Measurements from ENCODE around the gene CD96. TPM values are rescaled to one million over a fixed set of nuclear protein-coding genes. Genes with fewer than 3 reads are reported as not detected.

Gene CD96
- total RNA-seq, 2 donors from 2014 or later = 0.33 to 2.6 TPM

GRCh38 chr3:111605493-111605892, 63.5 kb downstream of the CD96 start:
- ATAC-seq (no peak), DNase-seq (no peak)
- TF ChIP-seq CTCF (IDR thresholded peaks at IDR 0.05) (no peak), POLR2A (IDR thresholded peaks at IDR 0.05) (no peak)
- H3K4me3 ChIP-seq = no peak overlapping the region
- no peaks in the 10 kb centered on the region for H3K9me3 ChIP-seq
- intact Hi-C loops (cut with DNase I) = no loop called here
- H3K4me1 ChIP-seq = peaks cover 8% of the 10 kb centered on the region
- H3K27me3 ChIP-seq = no peaks in the 10 kb centered on the region
- H3K27ac ChIP-seq = no peak overlapping the region
- WGBS, 2 donors = 77 to 78% methylated on average over 2 of the region's 2 CpGs
- no peaks in the 10 kb centered on the region for H3K36me3 ChIP-seq (replicated peaks in 1 of 2; ENCODE audit: insufficient read depth in 1 of 2, low read depth in 2 of 2)

GRCh38 chr3:111607240-111607920, 65.4 kb downstream of the CD96 start:
- Histone ChIP-seq H3K4me3 (no peak overlapping the region), H3K36me3 (replicated peaks in 1 of 2; ENCODE audit: insufficient read depth in 1 of 2, low read depth in 2 of 2) (no peaks in the 10 kb centered on the region), H3K9me3 (no peaks in the 10 kb centered on the region), H3K4me1 (peaks cover 8% of the 10 kb centered on the region), H3K27ac (no peak overlapping the region), H3K27me3 (no peaks in the 10 kb centered on the region)
- intact Hi-C loops (cut with DNase I) = no loop called here
- TF ChIP-seq CTCF (IDR thresholded peaks at IDR 0.05) (no peak), POLR2A (IDR thresholded peaks at IDR 0.05) (no peak)
- DNase-seq = no peak
- 78 to 89% methylated on average over 3 of the region's 3 CpGs for WGBS, 2 donors
- no peak for ATAC-seq

GRCh38 chr3:111608383-111608782, 66.4 kb downstream of the CD96 start:
- no peak for TF ChIP-seq POLR2A (IDR thresholded peaks at IDR 0.05)
- no peak for TF ChIP-seq CTCF (IDR thresholded peaks at IDR 0.05)
- Histone ChIP-seq H3K4me3 (no peak overlapping the region), H3K9me3 (no peaks in the 10 kb centered on the region), H3K27ac (no peak overlapping the region), H3K27me3 (no peaks in the 10 kb centered on the region), H3K4me1 (peaks cover 8% of the 10 kb centered on the region), H3K36me3 (replicated peaks in 1 of 2; ENCODE audit: insufficient read depth in 1 of 2, low read depth in 2 of 2) (no peaks in the 10 kb centered on the region)
- no peak for ATAC-seq
- 90% methylated on average over 2 of the region's 2 CpGs for WGBS, 2 donors
- intact Hi-C loops (cut with DNase I) = no loop called here
- DNase-seq = no peak

- ATAC-seq (no peak), DNase-seq (no peak)
- Histone ChIP-seq H3K9me3 (no peaks in the 10 kb centered on the region), H3K27me3 (no peaks in the 10 kb centered on the region), H3K4me3 (no peak overlapping the region), H3K27ac (no peak overlapping the region), H3K4me1 (peaks cover 8% of the 10 kb centered on the region), H3K36me3 (replicated peaks in 1 of 2; ENCODE audit: insufficient read depth in 1 of 2, low read depth in 2 of 2) (no peaks in the 10 kb centered on the region)
- intact Hi-C loops (cut with DNase I) = no loop called here
- TF ChIP-seq POLR2A (IDR thresholded peaks at IDR 0.05) (no peak), CTCF (IDR thresholded peaks at IDR 0.05) (no peak)
- WGBS, 2 donors = 85 to 89% methylated on average over 2 of the region's 2 CpGs
Observed at GRCh38 chr3:111609700-111610099, 67.7 kb downstream of the CD96 start.

GRCh38 chr3:111610189-111610588, 68.2 kb downstream of the CD96 start:
- no peak for TF ChIP-seq POLR2A (IDR thresholded peaks at IDR 0.05)
- TF ChIP-seq CTCF (IDR thresholded peaks at IDR 0.05) = no peak
- Histone ChIP-seq H3K4me3 (no peak overlapping the region), H3K27me3 (no peaks in the 10 kb centered on the region), H3K4me1 (peaks cover 8% of the 10 kb centered on the region), H3K27ac (no peak overlapping the region), H3K36me3 (replicated peaks in 1 of 2; ENCODE audit: insufficient read depth in 1 of 2, low read depth in 2 of 2) (no peaks in the 10 kb centered on the region), H3K9me3 (no peaks in the 10 kb centered on the region)
- DNase-seq (no peak), ATAC-seq (no peak)
- WGBS, 2 donors = 57 to 74% methylated on average over 5 of the region's 5 CpGs
- intact Hi-C loops (cut with DNase I) = no loop called here

All from body of pancreas (tissue), 4 donors.